ENCODE data around the gene ARHGEF39.

Gene ARHGEF39

DNA sequence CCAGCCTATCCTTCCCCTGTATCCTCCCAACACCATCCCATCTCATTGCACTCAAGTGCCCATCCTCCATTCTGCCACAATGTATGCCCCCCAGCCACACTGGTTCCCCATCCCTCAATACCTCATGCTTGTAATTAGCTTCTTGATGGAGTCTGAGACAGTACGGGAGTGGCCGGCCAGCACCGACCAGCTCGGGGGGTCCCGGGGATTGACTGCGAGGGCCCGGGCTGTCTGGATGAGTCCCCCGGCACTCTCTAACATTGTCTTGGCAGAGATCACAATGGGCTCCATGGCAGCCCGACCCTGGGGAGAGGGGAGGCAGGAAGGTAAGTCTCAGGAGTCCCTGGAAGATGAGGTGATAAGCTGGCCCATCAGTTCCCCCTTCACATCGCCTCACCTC is 42.0 kb upstream of the ARHGEF39 start:
- no peak overlapping the region for H3K9ac ChIP-seq (ENCODE audit: insufficient read length)
- H3K4me3 ChIP-seq, result no peak overlapping the region
- no peak for DNase-seq (ENCODE audit: low read depth, low spot score)
- no peak for TF ChIP-seq EZH2 (IDR thresholded peaks at IDR 0.05)
- no peak for TF ChIP-seq FOXP2 (optimal IDR thresholded peaks at IDR 0.05; ENCODE audit: control extremely low read depth, extremely low read length, insufficient read depth)
- TF ChIP-seq POLR2AphosphoS5 (IDR thresholded peaks at IDR 0.05; ENCODE audit: borderline replicate concordance, low read depth, low read length), result no peak
- no peaks in the 10 kb centered on the region for H3K9me3 ChIP-seq (ENCODE audit: low read depth, low read length)
- no peak overlapping the region for H3K27ac ChIP-seq
- peaks cover 87% of the 10 kb centered on the region for H3K36me3 ChIP-seq (ENCODE audit: insufficient read depth, low read length)

DNA sequence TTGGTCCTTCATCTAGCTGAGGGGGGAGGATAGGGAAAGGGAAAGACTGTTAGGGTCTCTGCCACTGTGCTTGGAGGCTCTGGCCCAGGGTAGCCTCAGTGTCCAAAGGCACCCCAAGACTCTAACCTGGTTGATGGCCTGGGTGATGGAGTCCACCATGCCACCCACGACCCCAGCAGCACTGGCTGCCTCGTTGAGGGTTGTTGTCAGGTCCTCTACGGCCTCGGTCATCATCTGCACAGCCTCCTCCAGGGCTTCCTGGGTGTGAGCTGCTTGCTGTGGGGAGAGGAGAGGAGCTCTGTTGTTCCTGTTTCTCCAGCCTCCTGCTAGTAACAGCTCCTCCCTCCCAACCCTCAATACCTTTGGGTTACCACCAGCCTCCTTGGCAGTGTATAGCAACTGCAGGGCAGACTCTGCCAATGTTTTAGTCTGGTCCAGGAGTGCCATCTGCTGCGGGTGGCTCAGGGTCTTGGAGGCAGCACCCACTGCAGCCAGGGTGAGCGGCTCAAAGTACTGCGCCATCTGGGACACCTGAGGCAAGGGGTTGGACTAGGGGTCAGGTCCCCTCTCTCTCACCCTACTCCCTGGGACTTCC is 40.9 kb upstream of the ARHGEF39 start:
- DNase-seq (ENCODE audit: low read depth, low spot score), result no peak
- Histone ChIP-seq H3K9me3 (ENCODE audit: low read depth, low read length) (no peaks in the 10 kb centered on the region), H3K4me3 (no peak overlapping the region), H3K9ac (ENCODE audit: insufficient read length) (no peak overlapping the region), H3K36me3 (ENCODE audit: insufficient read depth, low read length) (peaks cover 86% of the 10 kb centered on the region), H3K27ac (no peak overlapping the region)
- TF ChIP-seq FOXP2 (optimal IDR thresholded peaks at IDR 0.05; ENCODE audit: control extremely low read depth, extremely low read length, insufficient read depth) (no peak), EZH2 (IDR thresholded peaks at IDR 0.05) (no peak), POLR2AphosphoS5 (IDR thresholded peaks at IDR 0.05; ENCODE audit: borderline replicate concordance, low read depth, low read length) (no peak)

DNA sequence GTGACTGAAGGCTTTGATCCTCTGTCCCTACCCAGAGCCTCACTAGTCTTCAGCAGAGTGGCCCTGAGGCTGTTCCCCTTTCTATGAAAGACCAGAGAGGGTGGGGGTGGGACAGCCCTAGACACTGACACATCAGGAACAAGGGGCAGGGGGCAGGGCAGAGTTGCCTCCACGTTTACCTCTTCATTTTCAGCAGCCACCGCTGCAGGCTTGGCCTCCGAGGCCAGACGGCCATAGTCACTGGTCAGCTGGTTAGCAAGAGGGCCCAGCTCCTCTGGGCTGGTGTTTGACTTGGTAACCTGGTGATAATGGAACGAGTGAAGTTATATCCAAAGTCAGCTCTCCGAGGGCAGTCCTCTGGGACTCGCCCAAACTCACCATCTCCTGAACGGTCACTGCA is 40.4 kb upstream of the ARHGEF39 start:
- Histone ChIP-seq H3K27ac (no peak overlapping the region), H3K36me3 (ENCODE audit: insufficient read depth, low read length) (peaks cover 86% of the 10 kb centered on the region), H3K9ac (ENCODE audit: insufficient read length) (no peak overlapping the region), H3K4me3 (no peak overlapping the region), H3K9me3 (ENCODE audit: low read depth, low read length) (no peaks in the 10 kb centered on the region)
- no peak for TF ChIP-seq EZH2 (IDR thresholded peaks at IDR 0.05)
- TF ChIP-seq POLR2AphosphoS5 (IDR thresholded peaks at IDR 0.05; ENCODE audit: borderline replicate concordance, low read depth, low read length), result no peak
- DNase-seq (ENCODE audit: low read depth, low spot score), result no peak

DNA sequence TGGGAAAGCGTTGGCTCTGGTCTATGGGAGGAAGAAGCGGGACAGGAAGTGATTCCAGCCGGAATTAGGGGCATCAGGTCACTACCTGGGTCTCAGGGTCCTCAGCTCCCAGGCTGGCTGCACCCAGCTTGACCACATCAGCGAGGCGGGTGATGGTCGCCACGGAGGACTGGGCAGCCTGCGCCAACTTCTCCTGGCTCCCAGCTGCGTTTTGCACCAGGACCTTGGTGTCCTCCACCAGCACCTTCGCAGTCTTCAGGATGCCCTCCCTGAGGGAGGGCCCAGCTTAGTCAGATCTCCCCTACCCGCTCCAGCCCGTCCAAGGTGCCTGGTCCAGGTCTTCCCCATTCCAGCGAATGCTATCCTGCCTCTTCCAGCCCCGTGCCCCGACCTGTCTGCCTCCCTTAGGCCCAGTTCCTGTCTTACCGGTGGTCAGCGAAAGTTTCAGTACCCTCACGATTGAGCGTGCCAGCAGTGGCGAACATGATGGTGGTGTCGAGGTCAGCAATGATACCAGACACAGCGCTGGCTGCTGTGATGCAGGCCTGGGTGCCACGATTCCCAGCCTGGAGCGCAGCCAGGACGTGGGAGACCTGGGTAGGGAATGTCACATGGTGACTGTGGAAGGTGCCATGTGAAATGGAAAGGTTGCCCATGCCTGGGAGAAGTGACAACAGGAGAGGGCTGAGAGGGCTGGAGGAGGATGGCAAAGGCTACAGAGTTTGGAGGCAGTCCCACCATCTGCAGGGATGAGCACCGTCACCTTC is 39.1 kb upstream of the ARHGEF39 start:
- Histone ChIP-seq H3K9me3 (ENCODE audit: low read depth, low read length) (no peaks in the 10 kb centered on the region), H3K9ac (ENCODE audit: insufficient read length) (no peak overlapping the region), H3K4me3 (no peak overlapping the region), H3K27ac (no peak overlapping the region), H3K36me3 (ENCODE audit: insufficient read depth, low read length) (peaks cover 96% of the 10 kb centered on the region)
- TF ChIP-seq FOXP2 (optimal IDR thresholded peaks at IDR 0.05; ENCODE audit: control extremely low read depth, extremely low read length, insufficient read depth) (no peak), EZH2 (IDR thresholded peaks at IDR 0.05) (no peak), POLR2AphosphoS5 (IDR thresholded peaks at IDR 0.05; ENCODE audit: borderline replicate concordance, low read depth, low read length) (no peak)
- no peak for DNase-seq (ENCODE audit: low read depth, low spot score)

DNA sequence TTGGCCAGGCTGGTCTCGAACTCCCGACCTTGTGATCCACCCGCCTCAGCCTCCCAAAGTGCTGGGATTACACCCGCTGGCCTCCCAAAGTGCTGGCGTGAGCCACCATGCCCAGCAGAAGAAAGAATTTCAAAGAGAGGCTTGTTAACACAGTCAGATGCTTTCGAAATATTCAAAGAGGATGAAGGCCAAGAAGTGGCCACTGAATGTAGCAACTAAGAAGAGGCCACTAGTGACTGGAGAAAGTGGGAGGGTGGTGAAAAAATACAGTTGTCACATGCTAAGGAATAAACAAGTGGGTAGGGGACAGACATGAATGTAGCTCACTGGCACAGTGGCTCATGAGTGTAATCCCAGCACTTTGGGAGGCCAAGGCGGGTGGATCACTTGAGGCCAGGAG is 37.7 kb upstream of the ARHGEF39 start:
- Histone ChIP-seq H3K27ac (no peak overlapping the region), H3K36me3 (ENCODE audit: insufficient read depth, low read length) (peaks cover 98% of the 10 kb centered on the region), H3K9ac (ENCODE audit: insufficient read length) (no peak overlapping the region), H3K4me3 (no peak overlapping the region), H3K9me3 (ENCODE audit: low read depth, low read length) (no peaks in the 10 kb centered on the region)
- no peak for DNase-seq (ENCODE audit: low read depth, low spot score)
- TF ChIP-seq EZH2 (IDR thresholded peaks at IDR 0.05), result no peak
- no peak for TF ChIP-seq FOXP2 (optimal IDR thresholded peaks at IDR 0.05; ENCODE audit: control extremely low read depth, extremely low read length, insufficient read depth)
- no peak for TF ChIP-seq POLR2AphosphoS5 (IDR thresholded peaks at IDR 0.05; ENCODE audit: borderline replicate concordance, low read depth, low read length)

DNA sequence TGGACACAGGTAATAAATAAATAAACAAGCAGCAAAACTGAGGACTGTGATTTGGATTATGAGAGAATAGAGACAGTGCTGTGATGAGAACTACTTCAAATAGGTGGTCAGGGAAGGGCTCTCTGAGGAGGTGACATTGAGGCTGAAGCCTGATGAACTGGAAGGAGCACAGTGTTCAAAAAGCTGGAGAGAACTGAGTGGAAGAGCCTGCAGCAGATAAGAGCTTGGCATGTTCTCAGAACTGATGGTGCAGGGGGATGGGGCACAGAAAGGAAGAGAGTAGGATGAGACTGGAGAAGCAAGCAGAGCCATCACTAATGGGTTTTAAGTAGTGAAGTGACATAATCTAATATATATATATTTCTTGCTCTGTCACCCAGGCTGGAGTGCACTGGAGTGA is 35.9 kb upstream of the ARHGEF39 start:
- Histone ChIP-seq H3K27ac (no peak overlapping the region), H3K4me3 (no peak overlapping the region), H3K9me3 (ENCODE audit: low read depth, low read length) (no peaks in the 10 kb centered on the region), H3K36me3 (ENCODE audit: insufficient read depth, low read length) (peaks cover 98% of the 10 kb centered on the region), H3K9ac (ENCODE audit: insufficient read length) (no peak overlapping the region)
- DNase-seq (ENCODE audit: low read depth, low spot score), result no peak
- TF ChIP-seq EZH2 (IDR thresholded peaks at IDR 0.05) (no peak), POLR2AphosphoS5 (IDR thresholded peaks at IDR 0.05; ENCODE audit: borderline replicate concordance, low read depth, low read length) (no peak), FOXP2 (optimal IDR thresholded peaks at IDR 0.05; ENCODE audit: control extremely low read depth, extremely low read length, insufficient read depth) (no peak)

DNA sequence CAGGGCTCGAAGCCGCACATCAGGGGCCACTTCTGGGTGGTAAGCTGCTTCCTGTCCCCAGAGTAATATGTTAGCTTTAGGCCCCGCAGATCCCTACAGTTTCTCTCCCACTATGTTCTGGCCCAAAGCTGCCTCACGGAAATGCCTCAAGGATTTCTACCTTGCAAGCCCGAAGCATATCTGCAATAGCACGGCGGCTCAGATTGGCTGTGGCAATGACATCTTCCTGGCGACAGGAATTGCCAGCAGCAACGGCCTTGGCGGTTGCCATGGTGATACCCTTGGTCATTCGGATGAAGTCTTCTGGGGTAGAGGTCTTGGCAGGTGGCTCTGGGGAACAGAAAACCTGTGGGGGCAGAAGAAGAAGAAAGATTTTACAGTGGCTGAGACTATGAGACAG is 35.0 kb upstream of the ARHGEF39 start:
- no peak for DNase-seq (ENCODE audit: low read depth, low spot score)
- Histone ChIP-seq H3K9me3 (ENCODE audit: low read depth, low read length) (no peaks in the 10 kb centered on the region), H3K4me3 (no peak overlapping the region), H3K9ac (ENCODE audit: insufficient read length) (no peak overlapping the region), H3K36me3 (ENCODE audit: insufficient read depth, low read length) (peaks cover 90% of the 10 kb centered on the region), H3K27ac (no peak overlapping the region)
- TF ChIP-seq FOXP2 (optimal IDR thresholded peaks at IDR 0.05; ENCODE audit: control extremely low read depth, extremely low read length, insufficient read depth) (no peak), EZH2 (IDR thresholded peaks at IDR 0.05) (no peak), POLR2AphosphoS5 (IDR thresholded peaks at IDR 0.05; ENCODE audit: borderline replicate concordance, low read depth, low read length) (no peak)

DNA sequence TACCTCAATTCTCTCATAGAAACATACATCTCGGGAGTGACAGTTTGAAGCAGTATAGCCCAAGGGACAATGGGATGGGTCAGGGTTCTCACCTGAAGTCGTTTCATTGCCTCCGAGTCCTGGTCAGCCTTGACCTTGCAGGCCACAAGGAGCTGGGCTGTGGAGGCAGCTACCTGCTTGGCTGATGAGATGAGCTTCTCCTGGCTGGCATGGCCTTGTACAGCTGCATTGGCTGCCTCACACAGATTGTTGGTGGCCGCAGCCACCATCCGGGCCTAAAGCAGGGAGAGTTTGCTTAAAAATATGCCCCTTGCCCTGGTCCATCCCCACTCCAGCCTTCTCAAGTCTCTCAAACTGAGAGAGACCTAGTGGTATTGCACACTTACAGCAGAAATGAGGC is 33.2 kb upstream of the ARHGEF39 start:
- Histone ChIP-seq H3K27ac (no peak overlapping the region), H3K9me3 (ENCODE audit: low read depth, low read length) (no peaks in the 10 kb centered on the region), H3K4me3 (no peak overlapping the region), H3K36me3 (ENCODE audit: insufficient read depth, low read length) (peaks cover 72% of the 10 kb centered on the region), H3K9ac (ENCODE audit: insufficient read length) (no peak overlapping the region)
- TF ChIP-seq POLR2AphosphoS5 (IDR thresholded peaks at IDR 0.05; ENCODE audit: borderline replicate concordance, low read depth, low read length) (no peak), FOXP2 (optimal IDR thresholded peaks at IDR 0.05; ENCODE audit: control extremely low read depth, extremely low read length, insufficient read depth) (no peak), EZH2 (IDR thresholded peaks at IDR 0.05) (no peak)
- no peak for DNase-seq (ENCODE audit: low read depth, low spot score)

All from SK-N-MC (cell line).